DMS 273 treated with DMSO at 0.1 percent for 48 hours (cell line): ENCODE measurements around the gene IL22.

Experiments
- DNase-seq: peaks from one replicate; lab custom pipeline; 2025; lab: John Stamatoyannopoulos, UW

IL22 gene

GRCh38 chr12:68253504-68253903 lies at the start of gene IL22:
TSS of gene IL22 (minus strand) at chr12:68253604. CDS start at chr12:68253448, 156 bp downstream.
- no peak for DNase-seq

GRCh38 chr12:68297929-68298328 lies 44.5 kb upstream of the IL22 start:
- DNase-seq: no peak

- no peak for DNase-seq
Measured at GRCh38 chr12:68294251-68294650, 40.8 kb upstream of the IL22 start.

GRCh38 chr12:68293347-68293746 lies 39.9 kb upstream of the IL22 start:
- DNase-seq: no peak

- no peak for DNase-seq
Measured at GRCh38 chr12:68292151-68292943, 38.9 kb upstream of the IL22 start.

GRCh38 chr12:68291396-68292036 lies 38.1 kb upstream of the IL22 start:
- DNase-seq: no peak

- no peak for DNase-seq
Measured at GRCh38 chr12:68290126-68290525, 36.7 kb upstream of the IL22 start.

- DNase-seq: no peak
Measured at GRCh38 chr12:68287106-68287505, 33.7 kb upstream of the IL22 start.

- DNase-seq: no peak
Measured at GRCh38 chr12:68286396-68286795, 33.0 kb upstream of the IL22 start.

- DNase-seq: no peak
Measured at GRCh38 chr12:68285541-68285940, 32.1 kb upstream of the IL22 start.

- DNase-seq: no peak
Measured at GRCh38 chr12:68281322-68282077, 28.1 kb upstream of the IL22 start.

- no peak for DNase-seq
Measured at GRCh38 chr12:68280240-68280639, 26.8 kb upstream of the IL22 start.

GRCh38 chr12:68279227-68280054 lies 26.0 kb upstream of the IL22 start:
- DNase-seq: no peak

GRCh38 chr12:68276402-68276930 lies 23.1 kb upstream of the IL22 start:
- DNase-seq: no peak

- DNase-seq: no peak
Measured at GRCh38 chr12:68272732-68273131, 19.3 kb upstream of the IL22 start.

- DNase-seq: no peak
Measured at GRCh38 chr12:68271346-68271745, 17.9 kb upstream of the IL22 start.

- no peak for DNase-seq
Measured at GRCh38 chr12:68270358-68270757, 17.0 kb upstream of the IL22 start.

GRCh38 chr12:68269779-68270178 lies 16.4 kb upstream of the IL22 start:
- no peak for DNase-seq

- DNase-seq: no peak
Measured at GRCh38 chr12:68268967-68269366, 15.6 kb upstream of the IL22 start.

- no peak for DNase-seq
Measured at GRCh38 chr12:68267892-68268396, 14.5 kb upstream of the IL22 start.

- no peak for DNase-seq
Measured at GRCh38 chr12:68264857-68265256, 11.5 kb upstream of the IL22 start.
